Medulla oblongata (tissue), 1 donor: ENCODE results near the gene CIZ1.

Experiments
- DNase-seq: peaks from one replicate; pipeline ENCODE4 v3.0.0-alpha.2; 2015; ENCODE audit errors: extremely low spot score

CIZ1 gene

DNA sequence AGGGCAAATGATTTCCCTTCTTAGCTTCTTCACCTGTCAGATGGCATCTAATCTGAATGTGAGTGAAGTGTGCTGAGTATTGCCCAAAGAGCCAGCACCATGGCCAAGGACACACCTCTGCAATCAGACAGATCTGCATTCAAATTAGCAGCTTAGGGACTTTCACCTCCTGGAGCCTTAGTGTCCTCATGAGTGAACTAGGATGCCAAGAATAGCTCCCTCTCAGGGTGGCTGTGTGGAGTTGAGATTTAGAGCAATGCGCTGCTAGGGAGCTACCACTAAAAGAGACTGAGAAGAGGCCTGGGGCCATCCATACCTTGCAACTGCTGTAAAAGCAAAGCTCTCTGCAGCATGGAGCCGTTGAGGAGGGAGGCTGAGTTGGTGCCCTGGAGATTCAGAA, 1.4 kb downstream of the CIZ1 start:
- DNase-seq = no peak

DNA sequence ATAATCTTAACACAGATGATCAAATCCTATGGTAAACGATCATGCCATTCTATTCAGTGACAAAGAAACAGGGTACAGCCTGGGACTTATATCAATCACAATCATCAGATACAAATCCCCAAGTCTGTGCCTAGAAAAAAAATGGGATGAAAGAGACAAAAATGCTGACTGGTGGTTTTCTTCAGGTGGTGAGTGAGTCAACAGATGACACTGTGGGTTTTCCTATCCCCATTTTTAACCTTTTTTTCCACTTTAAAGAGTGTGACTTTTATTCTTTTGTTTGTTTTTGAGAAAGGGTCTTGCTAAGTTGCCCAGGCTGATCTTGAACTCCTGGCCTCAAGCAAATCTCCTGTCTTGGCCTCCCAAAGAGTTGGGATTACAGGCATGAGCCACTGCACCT, 3.2 kb downstream of the CIZ1 start:
- DNase-seq = no peak

DNA sequence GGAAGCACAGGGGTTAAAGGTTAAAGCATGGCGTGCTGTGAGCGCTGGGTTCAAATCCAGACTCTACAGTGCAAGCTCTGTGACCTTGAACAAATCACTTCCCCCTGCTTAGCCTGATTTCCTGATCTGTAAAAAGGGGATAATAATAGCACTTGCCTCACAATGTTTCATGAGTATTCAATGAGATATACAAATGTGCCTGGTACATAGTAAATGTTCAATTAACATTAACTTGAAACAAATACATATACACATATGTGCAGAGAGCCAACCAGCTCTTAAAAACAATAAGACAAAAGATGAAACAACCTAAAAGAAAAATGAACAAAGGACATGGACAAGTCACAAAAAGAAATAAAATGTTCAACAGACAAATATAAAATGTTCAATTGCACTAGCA, 4.0 kb downstream of the CIZ1 start:
- no peak for DNase-seq

- DNase-seq = no peak
Measured at GRCh38 chr9:128185979-128186965, 5.1 kb downstream of the CIZ1 start.

DNA sequence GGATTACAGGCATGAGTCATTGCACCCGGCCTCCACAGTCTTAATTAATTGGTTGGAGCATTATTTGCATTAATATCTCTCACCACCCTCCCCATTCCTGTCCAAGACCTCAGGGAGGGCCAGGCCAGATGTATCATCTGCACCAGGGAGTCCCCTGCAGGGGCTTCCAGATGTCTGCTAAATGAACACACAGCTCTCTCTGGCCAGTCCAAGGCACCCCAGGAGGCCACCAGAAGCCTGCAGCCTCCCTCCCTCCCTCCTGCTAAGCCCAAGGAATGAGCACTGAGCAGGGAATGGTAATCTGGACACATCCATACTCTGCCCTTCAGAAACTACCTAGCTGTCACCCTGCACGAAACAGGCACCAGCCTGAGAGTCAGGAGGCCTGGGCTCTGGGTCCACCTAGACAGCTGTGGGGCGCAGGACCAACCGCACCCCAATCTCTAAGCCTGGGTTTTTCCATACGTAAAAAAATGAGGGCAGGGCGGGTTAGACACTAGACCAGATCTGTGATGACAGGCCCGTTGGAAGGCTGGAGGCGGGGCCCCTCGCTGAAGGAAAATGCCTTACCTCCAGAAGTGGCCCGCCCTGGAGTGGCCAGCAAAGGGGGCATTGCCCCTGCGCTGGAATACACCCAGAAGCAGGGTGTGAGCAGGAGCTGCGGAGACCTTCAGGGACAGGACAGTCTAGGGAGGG, 8.3 kb downstream of the CIZ1 start:
- no peak for DNase-seq

DNA sequence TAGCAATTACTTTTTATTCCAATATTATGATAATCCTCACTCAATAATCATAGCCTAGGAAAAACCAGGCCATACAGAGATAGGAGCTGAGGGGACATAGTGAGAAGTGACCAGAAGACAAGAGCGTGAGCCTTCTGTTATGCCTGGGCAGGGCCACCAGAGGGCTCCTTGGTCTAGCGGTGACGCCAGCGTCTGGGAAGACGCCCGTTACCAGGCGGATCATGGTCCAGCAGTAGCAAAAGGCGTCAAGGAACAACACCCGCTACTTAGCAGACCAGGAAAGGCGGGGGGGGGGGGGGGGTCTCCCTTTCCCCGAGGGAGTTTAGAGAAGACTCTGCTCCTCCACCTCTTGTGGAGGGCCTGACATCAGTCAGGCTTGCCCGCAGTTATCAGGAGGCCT, 9.9 kb downstream of the CIZ1 start:
- peak; percentile 27 for DNase-seq

- DNase-seq = no peak
Measured at GRCh38 chr9:128180447-128180846, 10.9 kb downstream of the CIZ1 start.

DNA sequence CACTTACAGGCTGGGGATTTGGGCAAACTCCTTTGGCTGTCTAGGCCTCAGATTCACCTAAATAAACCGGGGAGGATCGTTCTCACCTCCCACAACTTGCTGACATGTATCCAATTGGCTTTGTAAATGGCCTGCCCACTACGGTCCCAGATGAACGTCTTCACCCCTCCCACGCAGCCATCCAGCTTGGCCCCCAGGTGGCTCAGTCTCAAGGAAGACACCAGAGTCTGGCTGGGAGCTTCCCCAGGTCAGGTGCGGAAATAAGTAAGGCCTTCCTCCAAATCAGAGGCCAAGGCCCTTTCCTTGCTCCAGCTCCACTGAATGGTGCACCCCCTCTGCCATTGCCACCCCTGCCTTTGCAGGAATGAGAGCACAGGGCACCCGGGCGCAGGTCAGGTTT, 11.4 kb downstream of the CIZ1 start:
- DNase-seq = no peak

GRCh38 chr9:128178806-128179431, 12.5 kb downstream of the CIZ1 start:
- DNase-seq = no peak

- DNase-seq = no peak
Measured at GRCh38 chr9:128175726-128176125, 15.6 kb downstream of the CIZ1 start.

DNA sequence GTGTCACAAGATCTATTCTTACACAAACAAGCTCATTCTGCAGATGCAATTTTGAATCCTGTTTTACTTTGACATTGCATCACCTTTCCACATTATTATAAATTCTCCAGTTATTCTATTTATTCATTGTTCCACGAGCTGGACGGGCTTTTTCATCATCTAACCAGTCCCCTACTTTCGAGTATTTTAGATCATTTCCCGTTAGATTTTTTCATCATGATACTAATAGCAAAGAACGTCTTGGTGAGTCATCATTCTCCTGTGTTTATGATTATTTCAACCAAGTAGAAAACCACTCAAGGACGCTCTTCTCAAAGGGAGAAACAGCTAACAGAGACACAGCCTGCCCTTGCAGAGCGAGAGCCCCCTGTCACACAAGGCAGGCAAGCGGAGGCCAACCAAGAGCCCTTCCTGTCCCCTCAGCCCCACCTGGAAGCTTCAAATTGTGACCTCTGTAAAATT, 16.2 kb downstream of the CIZ1 start:
- no peak for DNase-seq

DNA sequence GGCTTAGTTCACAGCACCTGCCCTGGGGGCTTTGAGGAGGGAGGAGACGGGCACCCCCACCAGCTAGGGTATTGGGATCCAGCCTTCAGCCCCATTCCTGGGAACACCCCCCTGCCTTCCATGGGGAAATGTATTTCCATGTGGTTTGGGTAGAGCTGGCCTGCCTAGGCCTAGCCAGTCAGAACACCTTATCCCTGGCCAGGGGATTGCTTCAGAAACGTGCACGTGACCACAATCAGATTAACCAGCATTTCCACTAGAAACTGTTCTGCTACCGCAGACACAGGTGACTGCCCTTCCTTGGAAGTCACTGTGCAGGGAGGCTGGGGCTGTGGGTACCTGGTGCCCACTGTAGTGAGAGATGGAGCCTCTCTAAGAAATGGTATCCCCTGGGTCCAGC, 17.3 kb downstream of the CIZ1 start:
- no peak for DNase-seq

- no peak for DNase-seq
Measured at GRCh38 chr9:128169925-128170324, 21.4 kb downstream of the CIZ1 start.

- DNase-seq = no peak
Measured at GRCh38 chr9:128169492-128169891, 21.9 kb downstream of the CIZ1 start.

- DNase-seq = no peak
Measured at GRCh38 chr9:128168731-128169308, 22.6 kb downstream of the CIZ1 start.

DNA sequence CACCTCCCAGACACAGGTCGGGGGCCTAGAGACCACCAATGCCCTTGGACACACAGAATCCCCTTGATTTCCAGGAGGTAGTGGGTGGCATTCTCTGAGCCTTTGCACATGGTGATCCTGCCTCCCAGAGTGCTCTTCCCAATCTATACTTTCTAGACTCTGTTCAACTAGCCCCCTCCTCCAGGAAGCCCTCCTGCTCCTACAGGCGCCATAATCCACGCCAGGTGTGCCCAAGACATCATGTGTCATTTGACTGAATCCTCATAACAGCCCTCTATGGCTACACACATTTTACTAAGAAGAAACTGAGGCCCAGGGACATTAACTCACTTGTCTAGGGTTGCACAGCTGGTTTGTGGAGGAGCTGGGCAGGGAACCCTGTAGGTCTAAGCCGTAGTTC, 24.2 kb downstream of the CIZ1 start:
- DNase-seq = no peak

- DNase-seq = no peak
Measured at GRCh38 chr9:128166169-128166568, 25.2 kb downstream of the CIZ1 start.

DNA sequence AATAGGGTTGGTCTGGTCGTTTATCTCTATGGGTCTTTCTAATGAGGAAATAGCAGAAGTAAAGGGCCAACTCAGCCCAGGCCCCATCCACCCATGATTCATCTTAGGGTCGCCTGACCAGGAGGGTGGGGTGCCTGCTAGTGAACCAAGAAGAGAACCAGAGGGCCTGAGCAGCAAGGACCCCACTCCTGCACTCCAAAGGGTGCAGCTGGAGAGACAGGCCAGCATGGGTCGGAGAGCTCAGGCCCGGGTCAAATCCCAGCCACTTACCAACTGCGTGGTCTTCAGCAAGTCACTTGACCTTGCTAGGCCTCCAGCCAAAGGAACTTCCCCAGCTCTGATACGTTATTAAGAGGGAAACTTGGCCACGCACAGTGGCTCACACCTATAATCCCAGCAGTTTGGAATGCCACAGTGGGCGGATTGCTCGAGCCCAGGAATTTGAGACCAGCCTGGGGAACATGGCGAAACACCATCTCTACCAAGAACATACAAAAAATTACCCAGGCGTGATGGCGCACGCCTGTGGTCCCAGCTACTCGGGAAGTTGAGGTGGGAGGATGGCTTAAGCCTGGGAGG, 27.0 kb downstream of the CIZ1 start:
- no peak for DNase-seq

DNA sequence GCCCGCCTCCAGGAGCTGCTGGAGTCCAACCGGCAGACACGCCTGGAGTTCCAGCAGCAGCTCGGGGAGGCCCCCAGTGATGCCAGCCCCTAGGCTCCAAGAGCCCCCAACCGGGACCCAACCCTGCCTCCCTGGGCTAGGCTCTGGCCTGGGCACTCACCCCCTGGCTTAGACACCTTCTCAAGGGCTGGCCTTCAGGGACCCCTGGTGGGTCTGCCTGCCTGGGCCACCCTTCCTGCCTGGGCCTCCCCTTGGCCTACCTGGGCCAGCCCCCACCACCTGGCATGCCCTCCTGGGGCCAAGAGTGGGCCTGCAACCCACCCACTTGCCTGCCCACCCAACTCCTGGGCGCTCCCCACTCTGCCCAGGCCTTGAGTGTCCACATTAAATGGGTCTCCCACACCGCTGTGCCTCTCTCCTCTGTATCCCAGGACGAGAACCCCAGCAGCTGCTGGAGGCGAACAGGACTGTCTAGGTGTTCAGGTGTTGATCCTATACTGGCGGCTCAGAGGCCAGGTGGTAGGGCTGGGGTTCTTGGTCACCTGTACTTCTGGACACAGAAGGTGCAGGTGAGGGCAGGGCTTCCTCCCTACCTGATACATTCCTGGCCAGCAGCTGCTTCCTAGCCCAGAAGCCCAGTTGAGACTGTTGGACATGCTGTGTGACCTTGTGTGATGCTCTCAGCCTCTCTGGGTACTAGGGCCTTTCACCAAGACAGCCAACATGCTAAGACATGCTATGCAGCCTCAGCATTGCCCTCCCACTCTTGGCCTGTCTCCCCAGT, 27.7 kb downstream of the CIZ1 start:
- DNase-seq = no peak

GRCh38 chr9:128163027-128163515, 28.3 kb downstream of the CIZ1 start:
- no peak for DNase-seq
